CD4-positive, alpha-beta T cell treated with Interleukin-17A for 1 hour (primary cell): ENCODE data around the gene TTBK2.
"Not testable (repeated sequence)": the region's sequence is repeated elsewhere in the genome, so short reads cannot be mapped to it uniquely, and the experiment has no call there.

Experiments used
- DNase-seq: peaks from one replicate; pipeline ENCODE4 v3.0.0-alpha.2; 2020

TTBK2 gene

GRCh38 chr15:42820811-42821210, 99.8 kb downstream of the TTBK2 start:
- DNase-seq, result no peak

- no peak for DNase-seq
Measured at GRCh38 chr15:42819786-42820185, 100.8 kb downstream of the TTBK2 start.

- DNase-seq, result no peak
Measured at GRCh38 chr15:42811433-42811832, 109.1 kb downstream of the TTBK2 start.

- DNase-seq, result no peak
Measured at GRCh38 chr15:42808913-42809312, 111.7 kb downstream of the TTBK2 start.

GRCh38 chr15:42805266-42805665, 115.3 kb downstream of the TTBK2 start:
- no peak for DNase-seq

GRCh38 chr15:42804739-42805138, 115.8 kb downstream of the TTBK2 start:
- DNase-seq, result no peak

GRCh38 chr15:42803436-42803835, 117.1 kb downstream of the TTBK2 start:
- no peak for DNase-seq

GRCh38 chr15:42802168-42802567, 118.4 kb downstream of the TTBK2 start:
- no peak for DNase-seq

GRCh38 chr15:42800731-42801474, 119.7 kb downstream of the TTBK2 start:
- DNase-seq, result no peak

- DNase-seq, result no peak
Measured at GRCh38 chr15:42798802-42799201, 121.8 kb downstream of the TTBK2 start.

GRCh38 chr15:42796955-42797782, 123.4 kb downstream of the TTBK2 start:
- no peak for DNase-seq

GRCh38 chr15:42788725-42789124, 131.9 kb downstream of the TTBK2 start:
- DNase-seq, result no peak

- DNase-seq, result no peak
Measured at GRCh38 chr15:42786978-42787377, 133.6 kb downstream of the TTBK2 start.

- no peak for DNase-seq
Measured at GRCh38 chr15:42785569-42785968, 135.0 kb downstream of the TTBK2 start.

GRCh38 chr15:42784705-42785104, 135.9 kb downstream of the TTBK2 start:
- DNase-seq, result no peak

- no peak for DNase-seq
Measured at GRCh38 chr15:42782716-42783115, 137.9 kb downstream of the TTBK2 start.

GRCh38 chr15:42775416-42775815, 145.2 kb downstream of the TTBK2 start:
- DNase-seq, result no peak

GRCh38 chr15:42772901-42773300, 147.7 kb downstream of the TTBK2 start:
- no peak for DNase-seq

- DNase-seq, result no peak
Measured at GRCh38 chr15:42772144-42772543, 148.4 kb downstream of the TTBK2 start.

GRCh38 chr15:42766109-42766508, 154.5 kb downstream of the TTBK2 start:
- not testable (repeated sequence) for DNase-seq

- DNase-seq, result not testable (repeated sequence)
Measured at GRCh38 chr15:42764154-42764731, 156.3 kb downstream of the TTBK2 start.

- not testable (repeated sequence) for DNase-seq
Measured at GRCh38 chr15:42761813-42762212, 158.8 kb downstream of the TTBK2 start.

- DNase-seq, result no peak
Measured at GRCh38 chr15:42760759-42761158, 159.8 kb downstream of the TTBK2 start.

- no peak for DNase-seq
Measured at GRCh38 chr15:42759093-42759492, 161.5 kb downstream of the TTBK2 start.
